ENCODE results near the gene PITPNM2. TPM values are rescaled to one million over a fixed set of nuclear protein-coding genes. Genes with fewer than 3 reads are reported as not detected.
A peak's percentile ranks its signal among the peaks of the same experiment; 100 is the strongest.

PITPNM2 gene
- total RNA-seq, 4 donors from 2014 or later = 2.8 to 19.5 (median 14.2) TPM

DNA sequence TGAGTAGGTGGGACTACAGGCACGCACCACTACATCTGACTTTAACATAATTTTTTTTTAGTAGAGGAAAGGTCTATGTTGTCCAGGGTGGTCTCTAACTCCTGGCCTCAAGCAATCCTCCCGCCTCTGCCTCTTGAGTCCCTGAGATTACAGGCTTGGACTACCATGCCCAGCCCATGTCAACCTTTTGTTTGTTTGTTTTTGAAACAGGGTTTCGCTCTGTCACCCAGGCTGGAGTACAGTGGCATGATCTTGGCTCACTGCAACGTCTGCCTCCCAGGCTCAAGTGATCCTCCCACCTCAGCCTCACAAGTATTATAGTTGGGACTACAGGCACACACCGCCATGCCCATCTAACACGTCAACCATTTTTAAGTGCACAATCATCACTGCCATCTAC lies 29.2 kb downstream of the PITPNM2 start:
- ATAC-seq (ENCODE audit: low FRiP score) = no peak
- TF ChIP-seq, protein P1, sequence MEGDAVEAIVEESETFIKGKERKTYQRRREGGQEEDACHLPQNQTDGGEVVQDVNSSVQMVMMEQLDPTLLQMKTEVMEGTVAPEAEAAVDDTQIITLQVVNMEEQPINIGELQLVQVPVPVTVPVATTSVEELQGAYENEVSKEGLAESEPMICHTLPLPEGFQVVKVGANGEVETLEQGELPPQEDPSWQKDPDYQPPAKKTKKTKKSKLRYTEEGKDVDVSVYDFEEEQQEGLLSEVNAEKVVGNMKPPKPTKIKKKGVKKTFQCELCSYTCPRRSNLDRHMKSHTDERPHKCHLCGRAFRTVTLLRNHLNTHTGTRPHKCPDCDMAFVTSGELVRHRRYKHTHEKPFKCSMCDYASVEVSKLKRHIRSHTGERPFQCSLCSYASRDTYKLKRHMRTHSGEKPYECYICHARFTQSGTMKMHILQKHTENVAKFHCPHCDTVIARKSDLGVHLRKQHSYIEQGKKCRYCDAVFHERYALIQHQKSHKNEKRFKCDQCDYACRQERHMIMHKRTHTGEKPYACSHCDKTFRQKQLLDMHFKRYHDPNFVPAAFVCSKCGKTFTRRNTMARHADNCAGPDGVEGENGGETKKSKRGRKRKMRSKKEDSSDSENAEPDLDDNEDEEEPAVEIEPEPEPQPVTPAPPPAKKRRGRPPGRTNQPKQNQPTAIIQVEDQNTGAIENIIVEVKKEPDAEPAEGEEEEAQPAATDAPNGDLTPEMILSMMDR (IDR thresholded peaks at IDR 0.05) = no peak
- no peak for DNase-seq (ENCODE audit: low spot score)

GRCh38 chr12:123120452-123121166 lies 30.3 kb downstream of the PITPNM2 start:
- DNase-seq (ENCODE audit: low spot score) (no peak), ATAC-seq (ENCODE audit: low FRiP score) (no peak)
- TF ChIP-seq, protein P1 (IDR thresholded peaks at IDR 0.05) = no peak

GRCh38 chr12:123119808-123120207 lies 31.1 kb downstream of the PITPNM2 start:
- TF ChIP-seq, protein P1 (IDR thresholded peaks at IDR 0.05) = no peak
- ATAC-seq (ENCODE audit: low FRiP score) = no peak

GRCh38 chr12:123118497-123118896 lies 32.4 kb downstream of the PITPNM2 start:
- DNase-seq (ENCODE audit: low spot score) (no peak), ATAC-seq (ENCODE audit: low FRiP score) (no peak)
- TF ChIP-seq, protein P1 (IDR thresholded peaks at IDR 0.05) = no peak

More at GRCh38 chr12:123119808-123120207, 31.1 kb downstream of the PITPNM2 start:
- no peak for DNase-seq (ENCODE audit: low spot score)

- no peak for DNase-seq (ENCODE audit: low spot score)
- peak; percentile 85 for ATAC-seq (ENCODE audit: low FRiP score)
- TF ChIP-seq, protein P1 (IDR thresholded peaks at IDR 0.05) = no peak
Measured at GRCh38 chr12:123115409-123116121, 35.3 kb downstream of the PITPNM2 start.

DNA sequence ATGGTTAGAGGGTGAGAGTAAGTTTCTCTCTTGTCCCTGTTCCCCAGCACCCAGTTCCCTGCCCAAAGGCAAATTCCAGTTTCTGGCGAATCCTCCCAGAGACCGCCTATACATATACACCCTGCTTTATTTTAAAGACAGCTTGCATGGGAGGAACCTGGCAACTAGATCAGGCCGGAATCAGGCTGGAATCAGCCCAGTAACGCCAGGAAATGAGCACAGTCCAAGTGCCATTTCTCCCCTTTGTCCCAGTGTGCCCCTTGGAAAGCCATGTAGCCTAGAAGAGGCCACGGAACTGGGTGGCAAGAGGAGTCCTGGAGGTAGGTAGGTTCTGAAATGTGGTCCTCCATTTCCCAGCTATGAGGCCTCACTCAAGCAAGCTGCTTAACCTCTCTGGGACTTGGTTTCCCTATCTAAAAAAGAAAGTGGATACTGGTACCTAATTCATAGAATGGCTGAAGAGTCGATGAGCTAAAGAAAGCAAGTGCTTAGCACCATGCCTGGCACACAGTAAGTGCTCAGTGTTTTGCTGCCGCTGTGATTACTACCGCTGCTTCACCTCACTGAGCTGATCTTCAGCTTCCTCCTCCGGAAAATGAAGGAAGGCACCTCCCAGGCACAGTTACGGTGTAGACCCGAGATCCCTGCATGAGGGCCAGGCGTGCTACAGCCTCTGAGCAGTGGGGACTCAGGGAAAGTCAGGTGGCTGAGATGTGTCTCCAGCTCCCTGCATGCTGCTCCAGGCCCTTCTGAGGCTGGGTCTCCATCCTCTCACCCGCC lies 36.4 kb downstream of the PITPNM2 start:
- no peak for DNase-seq (ENCODE audit: low spot score)
- TF ChIP-seq, protein P1 (IDR thresholded peaks at IDR 0.05) = no peak
- ATAC-seq (ENCODE audit: low FRiP score) = no peak
